SK-N-SH treated with all-trans-retinoic acid at 6 μM for 48 hours (cell line): ENCODE measurements around the gene KCNJ1.

Experiments
- BACH2 ChIP-seq: fragments of 250-450 bp; sonication (Bioruptor Pico); IDR thresholded peaks from 2 replicates; pipeline ENCODE4 v1.9.0; 2021; ENCODE audit warnings: mild to moderate bottlenecking, borderline replicate concordance
- CSDC2 ChIP-seq: fragments of 250-450 bp; sonication (Bioruptor Pico); IDR thresholded peaks from 2 replicates; pipeline ENCODE4 v1.5.0; 2020; ENCODE audit warnings: mild to moderate bottlenecking, moderate library complexity
- ESRRG ChIP-seq: fragments of 250-450 bp; sonication (Bioruptor Pico); IDR thresholded peaks from 2 replicates; pipeline ENCODE4 v1.6.1; 2021; ENCODE audit warnings: mild to moderate bottlenecking
- RARB ChIP-seq: fragments of 250-450 bp; sonication (Bioruptor Pico); IDR thresholded peaks from 2 replicates; pipeline ENCODE4 v1.8.0; 2021; ENCODE audit warnings: mild to moderate bottlenecking, moderate library complexity
- SNAI2 ChIP-seq: fragments of 250-450 bp; sonication (Bioruptor Pico); IDR thresholded peaks from 2 replicates; pipeline ENCODE4 v1.5.0; 2020; ENCODE audit warnings: mild to moderate bottlenecking, moderate library complexity
- TCF4 ChIP-seq: fragments of 250-450 bp; sonication (Bioruptor Pico); IDR thresholded peaks from 2 replicates; pipeline ENCODE4 v1.8.0; 2021; ENCODE audit warnings: mild to moderate bottlenecking, moderate library complexity, borderline replicate concordance
- TOX ChIP-seq: fragments of 250-450 bp; sonication (Bioruptor Pico); IDR thresholded peaks from 2 replicates; pipeline ENCODE4 v1.8.0; 2021; ENCODE audit warnings: mild to moderate bottlenecking, moderate library complexity, borderline replicate concordance
- ZFP30 ChIP-seq: fragments of 450-650 bp; formaldehyde crosslinking; IDR thresholded peaks from 2 replicates; pipeline ENCODE4 v1.5.0; 2022; ENCODE audit warnings: mild to moderate bottlenecking, moderate library complexity
- ZNF565 ChIP-seq: fragments of 450-650 bp; formaldehyde crosslinking; conservative IDR thresholded peaks from 2 replicates; pipeline ENCODE4 v1.5.0; 2020; ENCODE audit warnings: low read depth, mild to moderate bottlenecking, moderate library complexity
- ZNF8 ChIP-seq: fragments of 450-650 bp; formaldehyde crosslinking; IDR thresholded peaks from 2 replicates; pipeline ENCODE4 v1.5.0; 2020; ENCODE audit warnings: mild to moderate bottlenecking, moderate library complexity
- TF ChIP-seq, protein P1 (sequence below): fragments of 250-450 bp; sonication (Bioruptor Pico); IDR thresholded peaks from 2 replicates; pipeline ENCODE4 v1.8.0; 2020; ENCODE audit warnings: mild to moderate bottlenecking, moderate library complexity, borderline replicate concordance
- TF ChIP-seq, protein P2 (sequence below): fragments of 250-450 bp; sonication (Bioruptor Pico); IDR thresholded peaks from 2 replicates; pipeline ENCODE4 v1.5.1; 2020; ENCODE audit warnings: low read depth, mild to moderate bottlenecking, moderate library complexity

DNA sequence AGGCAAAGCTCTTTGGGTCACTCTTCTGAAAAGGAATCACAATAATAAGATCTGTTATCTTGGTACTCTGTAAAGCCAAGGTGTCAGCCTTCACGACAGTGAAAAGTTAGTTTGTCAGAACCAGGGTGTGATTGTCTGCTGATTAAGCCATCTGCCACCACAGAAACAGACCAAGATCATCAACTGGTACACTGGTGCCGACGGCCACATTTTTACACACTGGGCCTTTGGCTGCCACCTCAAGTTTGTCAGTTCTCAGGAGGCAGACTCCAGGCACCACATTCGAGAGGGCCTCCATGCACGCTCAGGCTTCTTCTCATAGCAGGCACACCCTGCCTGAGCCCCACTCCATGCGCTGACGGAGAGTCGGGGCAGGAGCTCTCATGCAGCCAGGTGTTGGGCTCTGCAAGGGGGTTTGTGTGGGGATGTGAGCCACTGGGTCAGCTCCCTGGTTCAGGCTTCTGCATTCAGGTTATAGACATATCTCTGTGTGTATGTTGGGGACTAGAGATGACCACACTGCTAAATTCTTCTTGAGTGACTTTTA, 66.2 kb downstream of the KCNJ1 start:
- TF ChIP-seq ZNF8 (CRISPR knock-in tag): no peak
- no peak for TF ChIP-seq RARB
- TF ChIP-seq, protein P1, sequence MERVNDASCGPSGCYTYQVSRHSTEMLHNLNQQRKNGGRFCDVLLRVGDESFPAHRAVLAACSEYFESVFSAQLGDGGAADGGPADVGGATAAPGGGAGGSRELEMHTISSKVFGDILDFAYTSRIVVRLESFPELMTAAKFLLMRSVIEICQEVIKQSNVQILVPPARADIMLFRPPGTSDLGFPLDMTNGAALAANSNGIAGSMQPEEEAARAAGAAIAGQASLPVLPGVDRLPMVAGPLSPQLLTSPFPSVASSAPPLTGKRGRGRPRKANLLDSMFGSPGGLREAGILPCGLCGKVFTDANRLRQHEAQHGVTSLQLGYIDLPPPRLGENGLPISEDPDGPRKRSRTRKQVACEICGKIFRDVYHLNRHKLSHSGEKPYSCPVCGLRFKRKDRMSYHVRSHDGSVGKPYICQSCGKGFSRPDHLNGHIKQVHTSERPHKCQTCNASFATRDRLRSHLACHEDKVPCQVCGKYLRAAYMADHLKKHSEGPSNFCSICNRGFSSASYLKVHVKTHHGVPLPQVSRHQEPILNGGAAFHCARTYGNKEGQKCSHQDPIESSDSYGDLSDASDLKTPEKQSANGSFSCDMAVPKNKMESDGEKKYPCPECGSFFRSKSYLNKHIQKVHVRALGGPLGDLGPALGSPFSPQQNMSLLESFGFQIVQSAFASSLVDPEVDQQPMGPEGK (CRISPR knock-in tag): no peak
- TF ChIP-seq ZFP30 (CRISPR knock-in tag): no peak
- no peak for TF ChIP-seq ZNF565 (CRISPR knock-in tag)
- TF ChIP-seq BACH2: no peak
- no peak for TF ChIP-seq TCF4 (CRISPR knock-in tag)
- no peak for TF ChIP-seq CSDC2 (CRISPR knock-in tag)
- TF ChIP-seq, protein P2, sequence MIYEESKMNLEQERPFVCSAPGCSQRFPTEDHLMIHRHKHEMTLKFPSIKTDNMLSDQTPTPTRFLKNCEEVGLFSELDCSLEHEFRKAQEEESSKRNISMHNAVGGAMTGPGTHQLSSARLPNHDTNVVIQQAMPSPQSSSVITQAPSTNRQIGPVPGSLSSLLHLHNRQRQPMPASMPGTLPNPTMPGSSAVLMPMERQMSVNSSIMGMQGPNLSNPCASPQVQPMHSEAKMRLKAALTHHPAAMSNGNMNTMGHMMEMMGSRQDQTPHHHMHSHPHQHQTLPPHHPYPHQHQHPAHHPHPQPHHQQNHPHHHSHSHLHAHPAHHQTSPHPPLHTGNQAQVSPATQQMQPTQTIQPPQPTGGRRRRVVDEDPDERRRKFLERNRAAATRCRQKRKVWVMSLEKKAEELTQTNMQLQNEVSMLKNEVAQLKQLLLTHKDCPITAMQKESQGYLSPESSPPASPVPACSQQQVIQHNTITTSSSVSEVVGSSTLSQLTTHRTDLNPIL (CRISPR knock-in tag): no peak
- no peak for TF ChIP-seq SNAI2
- TF ChIP-seq ESRRG (CRISPR knock-in tag): no peak
- no peak for TF ChIP-seq TOX (CRISPR knock-in tag)
